A673 (cell line): ENCODE results near the gene ELOA2.

ENCODE experiments used
- EZH2 ChIP-seq: fragments of 200-600 bp; sonication (generic); IDR thresholded peaks from 2 replicates; pipeline ENCODE4 v1.6.1; 2017; ENCODE audit warnings: borderline replicate concordance, low read depth, mild to moderate bottlenecking, mixed read lengths, antibody characterized with exemption, low read length; ENCODE audit not compliant: poor library complexity, severe bottlenecking
- TF ChIP-seq, protein P1 (sequence below): fragments of 300-800, 200-600 bp; sonication (generic); conservative IDR thresholded peaks from 2 replicates; pipeline ENCODE4 v1.5.1; 2017; ENCODE audit warnings: low read depth, mild to moderate bottlenecking, antibody characterized with exemption, low read length, moderate library complexity, mixed read lengths

DNA sequence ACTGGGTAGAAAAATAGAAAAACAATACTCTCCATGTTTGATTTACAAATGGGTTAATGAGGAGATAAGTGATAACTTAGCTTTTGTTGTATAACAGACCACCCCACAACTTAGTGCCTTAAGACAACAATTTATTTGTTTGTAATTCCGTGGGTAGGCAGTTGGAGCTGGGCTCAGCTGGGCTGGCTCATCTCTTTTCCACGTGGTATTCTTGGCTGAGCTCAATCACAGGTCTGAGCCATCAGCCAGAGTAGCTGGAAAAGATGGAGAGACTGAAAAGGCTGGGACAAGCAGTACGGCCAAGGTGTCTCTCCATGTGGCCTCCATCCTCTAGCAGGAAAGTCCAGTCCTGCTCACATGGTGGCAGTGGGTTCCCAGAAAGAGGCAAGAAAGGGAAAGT is 32.2 kb upstream of the ELOA2 start:
- TF ChIP-seq, protein P1, sequence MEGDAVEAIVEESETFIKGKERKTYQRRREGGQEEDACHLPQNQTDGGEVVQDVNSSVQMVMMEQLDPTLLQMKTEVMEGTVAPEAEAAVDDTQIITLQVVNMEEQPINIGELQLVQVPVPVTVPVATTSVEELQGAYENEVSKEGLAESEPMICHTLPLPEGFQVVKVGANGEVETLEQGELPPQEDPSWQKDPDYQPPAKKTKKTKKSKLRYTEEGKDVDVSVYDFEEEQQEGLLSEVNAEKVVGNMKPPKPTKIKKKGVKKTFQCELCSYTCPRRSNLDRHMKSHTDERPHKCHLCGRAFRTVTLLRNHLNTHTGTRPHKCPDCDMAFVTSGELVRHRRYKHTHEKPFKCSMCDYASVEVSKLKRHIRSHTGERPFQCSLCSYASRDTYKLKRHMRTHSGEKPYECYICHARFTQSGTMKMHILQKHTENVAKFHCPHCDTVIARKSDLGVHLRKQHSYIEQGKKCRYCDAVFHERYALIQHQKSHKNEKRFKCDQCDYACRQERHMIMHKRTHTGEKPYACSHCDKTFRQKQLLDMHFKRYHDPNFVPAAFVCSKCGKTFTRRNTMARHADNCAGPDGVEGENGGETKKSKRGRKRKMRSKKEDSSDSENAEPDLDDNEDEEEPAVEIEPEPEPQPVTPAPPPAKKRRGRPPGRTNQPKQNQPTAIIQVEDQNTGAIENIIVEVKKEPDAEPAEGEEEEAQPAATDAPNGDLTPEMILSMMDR = no peak
- TF ChIP-seq EZH2 = no peak
